Astrocyte of the hippocampus (primary cell): Measurements from ENCODE around the gene NEK6.

Experiments
- DNase-seq: peaks from one replicate; pipeline ENCODE4 v3.0.0; 2011; ENCODE audit warnings: low read depth, low spot score

NEK6 gene

DNA sequence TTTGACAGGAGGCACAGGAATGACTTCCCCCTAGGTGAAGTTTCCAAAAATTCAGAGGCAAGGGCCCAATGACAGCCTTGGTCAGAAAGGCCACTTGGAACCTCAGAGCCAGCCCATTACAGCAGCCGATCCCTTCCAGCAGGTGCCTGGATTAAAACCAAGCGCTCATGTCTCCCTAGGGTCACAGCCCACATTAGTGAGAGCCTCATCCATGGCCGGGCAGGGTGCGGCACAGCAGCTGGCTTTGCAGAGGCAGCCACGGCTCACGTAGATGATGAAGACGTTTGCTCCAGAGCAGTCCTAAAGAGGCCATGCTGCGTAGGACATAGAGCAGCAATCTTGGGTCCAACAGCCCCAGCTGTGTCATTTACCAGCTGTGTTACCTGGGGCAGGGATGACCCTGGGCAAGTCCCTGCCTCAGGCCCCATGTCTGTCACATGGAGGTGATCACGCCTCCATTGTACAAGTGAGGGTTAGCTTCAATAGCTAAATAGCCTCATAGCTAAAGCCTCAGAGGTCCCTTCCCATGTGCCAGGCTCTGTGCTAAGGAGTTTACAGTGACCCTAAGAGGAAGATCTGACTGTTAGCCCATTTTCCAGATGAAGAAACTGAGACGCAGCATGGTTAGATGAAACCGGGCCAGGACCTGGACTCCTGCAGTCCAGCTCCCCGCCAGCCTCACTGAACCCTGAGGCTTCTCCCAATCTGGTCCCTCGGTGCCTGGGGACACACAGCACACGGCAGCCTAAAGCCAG, 39.2 kb downstream of the NEK6 start:
- DNase-seq = no peak

DNA sequence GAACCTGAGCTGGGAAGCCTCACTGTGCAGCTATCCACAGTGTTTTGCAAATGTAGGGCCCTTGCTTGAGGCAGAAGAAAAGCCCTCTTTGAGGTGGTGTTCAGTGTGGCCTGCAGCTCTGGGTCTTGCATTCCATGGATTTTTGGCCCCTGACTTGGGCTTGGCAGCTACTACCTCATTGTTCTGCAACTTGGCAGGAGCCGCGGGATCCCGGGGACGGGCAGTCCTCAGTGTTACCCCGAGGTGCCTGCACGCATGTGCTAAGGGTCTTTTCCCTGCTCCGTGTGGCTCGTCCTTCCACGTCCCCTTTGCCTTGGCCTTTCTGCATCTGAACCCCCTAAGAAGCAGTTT, 39.8 kb downstream of the NEK6 start:
- DNase-seq = peak; percentile 98

- no peak for DNase-seq
Observed at GRCh38 chr9:124297915-124298645, 40.3 kb downstream of the NEK6 start.

DNA sequence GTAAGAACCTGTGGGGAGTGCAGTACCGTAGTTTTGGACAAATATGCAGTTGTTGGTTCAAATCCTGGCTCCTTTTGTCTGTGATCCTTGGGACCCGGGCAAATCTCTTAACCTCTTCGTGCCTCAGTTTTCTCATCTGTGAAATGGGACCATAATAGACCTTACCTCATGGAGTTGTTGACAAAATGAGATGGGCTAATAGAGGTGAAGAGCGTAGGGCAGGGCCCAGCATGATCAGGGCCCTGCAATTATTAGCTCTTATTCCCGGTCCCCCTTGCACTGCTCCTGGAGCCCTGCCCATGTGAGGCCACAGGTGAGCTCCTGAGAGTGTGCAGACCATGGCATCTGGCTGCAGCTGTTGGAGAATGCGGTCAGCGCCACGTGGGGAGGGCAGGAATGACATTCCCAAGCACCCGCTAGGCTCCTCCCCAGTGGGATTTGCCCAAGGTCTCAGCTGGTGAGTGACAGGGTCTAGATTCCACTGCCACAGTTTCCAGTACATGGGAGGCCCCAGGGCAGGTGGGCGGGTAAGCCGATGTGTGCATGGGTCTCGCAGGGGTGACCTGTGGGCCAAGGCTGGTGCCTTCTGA, 41.0 kb downstream of the NEK6 start:
- DNase-seq = peak; percentile 64

DNA sequence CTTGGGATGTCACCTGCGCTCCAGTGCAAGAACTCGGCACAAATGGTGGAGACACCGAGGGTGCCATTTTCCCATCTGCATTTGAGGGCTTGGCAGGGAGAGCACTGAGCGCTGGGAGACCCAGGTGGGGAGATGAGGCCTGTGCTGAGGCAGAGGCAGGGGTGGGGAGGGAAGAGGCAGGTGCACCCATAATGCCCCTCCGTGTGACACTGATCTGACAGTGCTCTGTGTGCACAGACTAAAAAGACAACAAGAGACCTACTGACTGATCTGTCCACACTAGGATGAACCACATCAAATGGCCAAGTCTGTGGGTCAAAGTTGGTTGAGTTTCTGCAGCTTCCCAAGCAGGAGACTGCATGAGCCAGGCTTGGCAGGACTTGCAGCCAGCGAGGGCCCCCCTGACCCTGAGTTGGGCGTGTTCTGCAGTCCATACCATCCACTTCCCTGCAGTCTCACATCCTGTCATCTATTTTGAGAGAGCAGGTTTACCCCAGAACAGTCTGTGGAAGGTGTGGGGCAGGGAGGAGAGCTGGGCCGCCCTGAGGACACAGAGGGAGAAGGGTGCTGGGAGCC, 41.9 kb downstream of the NEK6 start:
- no peak for DNase-seq

DNA sequence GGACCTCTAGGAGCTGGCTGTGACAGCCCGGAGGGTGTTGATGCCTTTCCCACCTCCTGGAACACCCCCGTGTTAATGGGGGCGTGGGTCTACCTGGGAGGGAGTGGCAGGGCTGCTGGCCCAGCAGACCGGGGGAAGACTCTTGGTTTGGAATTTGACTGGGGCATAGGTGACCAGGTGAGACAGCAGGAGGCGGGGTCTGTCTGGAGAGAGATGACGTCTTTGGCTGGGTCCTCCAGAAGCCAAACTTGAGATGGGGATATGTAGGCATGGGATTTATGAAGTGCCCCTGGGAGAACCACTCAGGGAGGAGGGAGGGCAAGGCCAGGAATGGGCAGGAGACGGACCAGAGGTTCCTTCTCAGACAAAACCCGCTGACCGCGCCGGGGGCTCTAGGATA, 42.6 kb downstream of the NEK6 start:
- DNase-seq = no peak

GRCh38 chr9:124302921-124303320, 45.2 kb downstream of the NEK6 start:
- DNase-seq = no peak

- DNase-seq = no peak
Observed at GRCh38 chr9:124303762-124304161, 46.0 kb downstream of the NEK6 start.

GRCh38 chr9:124304285-124304684, 46.5 kb downstream of the NEK6 start:
- no peak for DNase-seq

- DNase-seq = peak; percentile 84
Observed at GRCh38 chr9:124306098-124306735, 48.5 kb downstream of the NEK6 start.

DNA sequence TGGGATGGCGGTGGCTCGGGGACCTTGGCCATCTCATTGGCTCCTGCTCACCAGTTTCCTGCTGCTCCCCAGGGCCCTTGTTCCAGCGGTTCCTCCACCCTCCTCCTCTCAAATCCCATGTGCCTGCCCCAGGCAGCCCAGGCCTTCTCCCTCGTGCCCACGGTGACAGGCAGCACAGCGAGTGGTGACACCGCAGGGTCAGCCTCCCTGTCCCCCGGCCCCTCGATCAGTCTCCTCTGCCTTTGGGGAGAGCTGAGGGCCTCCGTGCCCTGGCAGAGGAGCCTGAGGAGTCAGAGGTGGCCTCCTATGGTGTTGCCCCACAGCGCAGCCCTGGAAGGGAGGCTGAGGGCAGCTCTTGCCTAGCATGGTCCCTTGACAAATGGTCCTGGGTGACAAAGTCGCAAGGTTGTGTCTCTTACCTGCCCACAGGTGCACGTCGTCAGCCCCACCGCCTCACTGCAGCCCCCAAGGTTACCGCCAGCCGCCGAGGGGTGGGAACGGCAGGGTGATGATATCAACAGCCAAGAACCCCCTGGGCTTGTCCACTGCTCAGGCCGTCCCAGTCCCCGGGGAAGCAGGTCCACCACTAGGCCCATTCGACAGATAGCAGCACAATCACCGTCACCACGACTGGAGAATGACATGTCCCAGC, 49.8 kb downstream of the NEK6 start:
- no peak for DNase-seq

DNA sequence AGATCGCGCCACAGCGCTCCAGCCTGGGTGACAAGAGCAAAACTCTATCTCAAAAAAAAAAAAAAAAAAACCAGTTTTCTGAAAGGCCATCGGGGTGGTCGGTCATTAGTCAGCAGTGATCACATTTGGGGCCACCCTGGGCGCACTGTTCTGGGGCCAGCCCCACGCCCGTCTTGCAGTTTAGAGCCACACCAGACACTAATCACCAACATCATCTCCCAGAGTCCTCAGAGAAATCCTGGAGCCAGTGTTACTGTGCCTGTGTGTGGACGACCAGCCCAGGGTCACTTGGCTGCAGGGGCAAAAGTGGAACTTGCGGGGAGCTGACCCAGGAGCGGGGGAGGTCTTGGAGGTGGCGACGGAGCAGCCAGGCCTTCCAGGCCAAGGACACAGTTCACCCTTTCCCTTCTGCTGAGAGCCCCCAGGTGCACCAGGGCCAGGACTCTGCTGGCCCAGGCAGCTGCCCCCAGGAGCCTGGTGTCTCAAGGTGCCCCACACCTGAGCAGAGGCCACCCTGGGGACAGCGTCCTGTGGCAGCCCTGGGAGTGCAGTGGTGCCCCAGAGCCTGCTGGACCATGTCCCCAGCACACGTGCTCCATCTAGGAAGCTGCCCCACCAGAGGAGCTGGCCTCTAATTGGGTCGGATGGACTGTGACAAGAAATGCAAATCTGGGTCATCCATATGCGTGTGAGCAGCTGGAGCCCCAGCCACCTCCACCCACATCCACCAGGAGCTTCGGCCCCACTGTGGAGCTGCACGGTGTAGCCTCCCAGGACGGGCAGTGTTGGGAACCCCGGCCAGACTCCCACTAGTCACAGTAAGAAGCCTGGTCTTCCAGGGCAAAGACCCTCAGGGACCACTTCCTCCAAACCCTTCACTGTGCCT, 51.1 kb downstream of the NEK6 start:
- no peak for DNase-seq

- DNase-seq = peak; percentile 98
Observed at GRCh38 chr9:124309667-124310084, 51.9 kb downstream of the NEK6 start.

DNA sequence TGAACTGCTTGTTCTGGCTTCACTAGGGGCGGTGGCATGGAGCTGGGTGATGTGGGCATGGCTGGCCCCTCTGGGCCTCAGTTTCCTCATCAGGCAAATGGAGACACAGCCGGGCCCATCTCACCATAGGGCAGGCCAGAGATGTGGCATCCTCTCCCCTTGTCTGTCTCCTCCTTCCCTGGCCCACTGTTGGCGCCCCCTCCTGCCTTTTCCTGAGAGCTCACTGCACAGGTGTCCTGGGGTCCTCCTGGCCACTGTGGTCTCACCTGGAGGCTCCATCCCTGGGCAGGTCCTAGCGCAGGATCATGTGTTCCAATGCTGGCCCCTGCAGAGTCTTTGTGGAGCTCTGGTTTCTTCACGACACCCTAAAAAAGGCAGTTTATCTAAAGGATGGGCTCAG, 53.5 kb downstream of the NEK6 start:
- DNase-seq = no peak

DNA sequence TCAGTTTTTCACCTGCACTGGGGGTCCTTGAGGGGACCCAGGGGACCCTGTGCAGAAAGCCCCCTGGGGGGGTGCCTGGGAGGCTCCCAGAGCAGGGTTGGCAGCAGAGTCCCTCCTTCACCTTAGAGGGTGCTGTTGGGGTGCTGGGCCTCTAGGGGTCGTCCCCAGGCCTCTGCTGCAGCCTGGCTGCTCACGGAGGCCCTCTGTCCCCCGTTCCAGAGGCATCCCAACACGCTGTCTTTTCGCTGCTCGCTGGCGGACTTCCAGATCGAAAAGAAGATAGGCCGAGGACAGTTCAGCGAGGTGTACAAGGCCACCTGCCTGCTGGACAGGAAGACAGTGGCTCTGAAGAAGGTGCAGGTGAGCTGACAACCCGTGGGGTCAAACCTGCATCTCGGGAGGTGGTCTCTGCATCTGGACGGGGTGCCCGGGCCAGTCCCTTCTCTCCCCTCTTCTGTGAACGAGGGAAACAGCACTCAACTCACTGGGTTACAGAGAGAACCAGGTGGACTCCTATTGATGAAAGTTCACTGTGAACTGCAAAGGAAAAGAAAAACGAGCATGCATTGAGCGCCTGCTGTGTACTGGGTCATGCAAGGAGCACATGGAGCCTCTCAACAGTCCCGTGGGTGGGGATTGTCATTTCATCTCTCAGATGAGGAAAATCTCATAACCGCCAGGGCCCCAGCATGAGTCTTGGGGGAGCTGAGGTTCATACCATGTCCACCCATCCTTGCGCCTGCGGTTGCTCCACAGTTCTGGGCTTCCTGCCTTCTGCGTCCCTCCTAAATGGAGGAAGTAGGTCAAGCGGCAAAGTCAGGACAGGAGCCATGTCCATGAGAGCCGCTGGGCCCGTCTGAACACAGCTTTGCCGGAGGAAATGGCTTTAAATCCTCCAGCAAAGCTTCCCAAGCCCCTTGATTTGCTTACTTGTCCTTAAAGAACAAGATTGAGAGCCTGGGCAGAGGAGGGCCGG, 54.8 kb downstream of the NEK6 start:
- no peak for DNase-seq

DNA sequence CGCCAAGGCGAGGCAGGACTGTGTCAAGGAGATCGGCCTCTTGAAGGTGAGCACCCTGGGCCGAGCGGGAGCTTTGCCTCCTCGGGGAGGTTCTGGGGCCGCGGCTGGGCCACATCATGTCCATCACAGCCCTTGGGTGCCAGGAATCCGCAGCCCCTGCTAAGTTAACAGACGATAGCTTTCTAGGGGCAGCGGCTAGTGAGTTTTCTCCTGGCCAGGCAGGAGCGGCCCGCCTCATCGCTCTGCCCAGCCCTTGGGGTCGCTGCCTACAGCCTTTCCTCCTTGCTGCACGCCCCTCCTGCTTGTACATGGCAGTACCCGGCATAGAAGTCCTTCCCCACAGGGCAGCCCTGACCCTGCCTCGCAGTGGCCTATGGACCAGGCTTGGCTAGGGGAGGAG, 56.2 kb downstream of the NEK6 start:
- no peak for DNase-seq

DNA sequence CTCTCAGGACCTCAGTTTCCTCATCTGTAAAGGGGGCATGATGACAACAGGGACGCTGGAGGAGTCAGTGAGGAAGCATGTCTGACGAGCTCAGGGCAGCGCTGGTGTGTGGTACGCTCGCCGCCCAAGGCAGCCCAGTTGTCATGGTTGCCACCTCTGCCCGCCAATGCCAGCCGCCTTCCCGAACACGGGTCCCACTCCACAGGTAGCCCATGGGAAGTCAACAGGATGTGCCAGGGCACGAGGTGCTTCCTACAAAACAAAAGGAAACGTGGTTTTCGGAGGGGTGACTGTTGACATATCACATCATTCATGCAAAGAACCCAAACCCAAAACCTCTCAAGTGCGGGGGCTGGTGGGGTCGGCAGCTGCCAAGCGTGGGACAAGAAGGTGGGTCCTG, 58.1 kb downstream of the NEK6 start:
- DNase-seq = no peak

DNA sequence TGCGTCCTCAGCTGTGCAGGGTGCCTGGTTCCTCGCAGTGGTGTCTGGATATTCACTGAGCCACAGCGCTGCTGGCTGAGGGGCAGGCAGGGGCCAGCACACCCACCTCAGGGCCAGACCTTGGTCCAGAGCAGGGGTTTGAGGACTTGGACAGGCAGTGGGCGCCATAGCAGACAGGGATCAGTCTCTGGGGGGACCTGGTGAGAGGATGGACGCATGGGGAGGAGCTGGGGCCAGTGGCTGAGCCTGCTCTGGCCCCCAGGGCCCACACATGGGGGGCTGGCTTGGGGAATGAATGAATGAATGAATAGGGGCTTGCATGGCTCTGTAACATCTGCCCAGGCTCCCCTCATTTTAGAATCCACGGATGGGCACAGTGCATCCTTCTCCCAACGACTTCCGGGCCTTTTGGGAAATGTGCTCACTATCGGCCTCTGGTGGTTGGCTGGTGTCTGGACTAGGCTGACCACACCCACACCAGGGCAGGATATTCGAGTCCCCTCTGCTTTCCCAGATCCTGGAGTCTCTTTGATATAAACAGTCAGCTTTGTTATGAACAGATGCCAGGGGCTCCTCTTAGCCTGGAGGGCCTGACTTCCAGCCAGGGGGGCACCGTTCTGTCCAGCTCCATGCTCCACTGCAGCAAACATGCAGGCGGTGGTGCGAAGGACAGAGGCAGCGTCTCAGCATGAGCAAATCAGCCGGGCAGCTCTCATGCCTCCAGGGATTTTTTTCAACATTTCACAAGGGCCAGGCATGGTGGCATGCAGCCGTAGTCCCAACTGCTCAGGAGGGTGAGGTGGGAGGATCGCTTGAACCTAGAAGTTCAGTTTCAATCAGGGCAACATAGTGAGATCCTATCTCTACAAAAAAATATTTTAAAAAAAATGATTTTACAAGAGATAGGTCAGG, 62.6 kb downstream of the NEK6 start:
- DNase-seq = peak; percentile 80
